Transverse colon (tissue), 4 donors: Measurements from ENCODE around the gene NATD1. TPM values are rescaled to one million over a fixed set of nuclear protein-coding genes. Genes with fewer than 3 reads are reported as not detected.

Source experiments
- DNase-seq: peaks from one replicate; pipeline ENCODE4 v3.0.0-alpha.2; 2019
- H3K27ac ChIP-seq, 4 donors: fragments of 200-600 bp; sonication (generic); 2 replicates each; pipeline ENCODE4 v1.5.1; 2016 to 2018; ENCODE audit warnings: inconsistent platforms in 4 of 4
- H3K27me3 ChIP-seq: fragments of 200-600 bp; sonication (generic); 2 replicates; pipeline ENCODE4 v1.5.1; 2017; ENCODE audit warnings: inconsistent platforms
- H3K36me3 ChIP-seq, 4 donors: fragments of 200-600 bp; sonication (generic); 2 replicates each; pipeline ENCODE4 v1.5.1; 2017 to 2019; ENCODE audit warnings: inconsistent platforms in 4 of 4
- H3K4me1 ChIP-seq, 4 donors: fragments of 200-600 bp; sonication (generic); 2 replicates each; pipeline ENCODE4 v1.5.1; 2017 to 2020; ENCODE audit warnings: inconsistent platforms in 4 of 4
- H3K4me3 ChIP-seq, 4 donors: fragments of 200-600 bp; sonication (generic); 1 replicate in 1 of 4; 2 replicates in 3 of 4; pipeline versions ENCODE4 v1.5.1 to v1.6.1; 2017 to 2019; ENCODE audit warnings: inconsistent platforms in 4 of 4
- H3K9me3 ChIP-seq, 2 donors: fragments of 200-600 bp; sonication (generic); 2 replicates each; pipeline ENCODE4 v1.5.1; 2017 to 2019; ENCODE audit warnings: inconsistent platforms in 2 of 2
- CTCF ChIP-seq, 5 experiments: fragments of 200-600 bp in 3 of 5; fragments of 450-650 bp in 2 of 5; sonication (generic) in 3 of 5; IDR thresholded peaks; 1 replicate in 2 of 5; 2 replicates in 3 of 5; pipeline ENCODE4 v1.5.1; 2016 to 2017; ENCODE audit warnings: antibody characterized with exemption in 5 of 5, inconsistent platforms in 3 of 5, mild to moderate bottlenecking in 2 of 5, moderate library complexity in 1 of 5
- EP300 ChIP-seq: sonication (generic); formaldehyde crosslinking; IDR thresholded peaks from one replicate; pipeline ENCODE4 v1.6.1; 2017; ENCODE audit warnings: antibody characterized with exemption, low read depth
- POLR2A ChIP-seq: fragments of 450-650 bp; IDR thresholded peaks from one replicate; pipeline ENCODE4 v1.6.1; 2016; ENCODE audit warnings: antibody characterized with exemption, mild to moderate bottlenecking, moderate library complexity
- POLR2AphosphoS5 ChIP-seq, 3 donors: sonication (generic); formaldehyde crosslinking; IDR thresholded peaks; one replicate each; pipeline ENCODE4 v1.6.1; 2016; ENCODE audit warnings: antibody characterized with exemption in 3 of 3
- WGBS, 2 donors: methylation state at CpG; one replicate each; pipeline ENCODE4 v1.1.5; 2018; ENCODE audit warnings: low coverage in 1 of 2; 5-methylcytosine and 5-hydroxymethylcytosine counted together
- in situ Hi-C, 4 donors: fragments of 200-750 bp; cut with MboI; loops; one replicate each; pipeline versions ENCODE4 v1.15.0 to v1.15.1; 2017; ENCODE audit warnings: low sequenced_read_pairs in 3 of 4, low pct_ligation_motif_present in 1 of 4, low pct_unique_long_range_greater_than_20kb in 1 of 4
- intact Hi-C: fragments of 100-400 bp; cut with DNase I; formaldehyde crosslinking; loops from one replicate; pipeline ENCODE4 v1.15.1; 2023; ENCODE audit warnings: low total_unique reads
- total RNA-seq, 4 donors: library from RNA; depleted of rRNA; stranded (reverse); fragments of >200 nt; gene quantifications; one replicate each; pipeline ENCODE4 v1.1.0, GENCODE V29; 2016

NATD1 gene
- total RNA-seq, 4 donors from 2014 or later: 1.4 to 7.9 (median 5.0) TPM

- no peaks in the 10 kb centered on the region for H3K4me1 ChIP-seq
- no peak for DNase-seq
- in situ Hi-C loops (no loop called here), intact Hi-C loops (no loop called here)
- TF ChIP-seq EP300 (no peak), POLR2AphosphoS5 (IDR thresholded peaks at IDR 0.05) (no peak), POLR2A (no peak), CTCF (IDR thresholded peaks at IDR 0.05) (no peak)
- no peak overlapping the region for H3K4me3 ChIP-seq
- H3K36me3 ChIP-seq: no peaks in the 10 kb centered on the region
- no peaks in the 10 kb centered on the region for H3K27me3 ChIP-seq
- H3K9me3 ChIP-seq: no peaks in the 10 kb centered on the region
- WGBS, 2 donors: 71 to 75% methylated on average over 1 of the region's 1 CpG
- H3K27ac ChIP-seq: no peak overlapping the region
These were observed 17.3 kb downstream of the NATD1 start for GRCh38 chr17:21235921-21236320.

- Histone ChIP-seq H3K27me3 (no peaks in the 10 kb centered on the region), H3K27ac (no peak overlapping the region), H3K4me1 (no peaks in the 10 kb centered on the region), H3K4me3 (no peak overlapping the region), H3K9me3 (no peaks in the 10 kb centered on the region), H3K36me3 (no peaks in the 10 kb centered on the region)
- TF ChIP-seq EP300 (no peak), CTCF (IDR thresholded peaks at IDR 0.05) (no peak), POLR2AphosphoS5 (IDR thresholded peaks at IDR 0.05) (no peak), POLR2A (no peak)
- intact Hi-C loops (no loop called here), in situ Hi-C loops (no loop called here)
- DNase-seq: no peak
- 66 to 93% methylated on average over 3 to 7 of the region's 7 CpGs for WGBS, 2 donors
These were observed 19.4 kb downstream of the NATD1 start for GRCh38 chr17:21233581-21234347.

- H3K27ac ChIP-seq: no peak overlapping the region
- TF ChIP-seq CTCF (IDR thresholded peaks at IDR 0.05): no peak
- TF ChIP-seq EP300: no peak
- no peak for TF ChIP-seq POLR2A
- TF ChIP-seq POLR2AphosphoS5 (IDR thresholded peaks at IDR 0.05): no peak
- H3K4me1 ChIP-seq: no peaks in the 10 kb centered on the region
- no peaks in the 10 kb centered on the region for H3K36me3 ChIP-seq
- intact Hi-C loops: no loop called here
- 84 to 93% methylated on average over 3 to 4 of the region's 4 CpGs for WGBS, 2 donors
- H3K4me3 ChIP-seq: no peak overlapping the region
- H3K9me3 ChIP-seq: no peaks in the 10 kb centered on the region
- DNase-seq: no peak
- in situ Hi-C loops: no loop called here
- no peaks in the 10 kb centered on the region for H3K27me3 ChIP-seq
These were observed 21.0 kb downstream of the NATD1 start for GRCh38 chr17:21232033-21232749.

GRCh38 chr17:21231533-21231932 is 21.7 kb downstream of the NATD1 start:
- Histone ChIP-seq H3K27ac (no peak overlapping the region), H3K4me1 (no peaks in the 10 kb centered on the region), H3K9me3 (no peaks in the 10 kb centered on the region), H3K36me3 (no peaks in the 10 kb centered on the region), H3K4me3 (no peak overlapping the region), H3K27me3 (no peaks in the 10 kb centered on the region)
- DNase-seq: no peak
- intact Hi-C loops: no loop called here
- 90% methylated on average over 6 of the region's 6 CpGs; no CpG with 5 or more reads in 1 of the 2 donors for WGBS, 2 donors
- TF ChIP-seq POLR2AphosphoS5 (IDR thresholded peaks at IDR 0.05) (no peak), EP300 (no peak), CTCF (IDR thresholded peaks at IDR 0.05) (no peak), POLR2A (no peak)
- in situ Hi-C loops: no loop called here
